Measurements from ENCODE around the gene S100A12.

The S100A12 gene

GRCh38 chr1:153368495-153368894, 6.9 kb downstream of the S100A12 start:
- DNase-seq (ENCODE audit: low spot score): no peak

- no peak for DNase-seq (ENCODE audit: low spot score)
Measured at GRCh38 chr1:153367090-153367489, 8.3 kb downstream of the S100A12 start.

- DNase-seq (ENCODE audit: low spot score): no peak
Measured at GRCh38 chr1:153366261-153366660, 9.2 kb downstream of the S100A12 start.

- DNase-seq (ENCODE audit: low spot score): no peak
Measured at GRCh38 chr1:153365696-153366095, 9.7 kb downstream of the S100A12 start.

- DNase-seq (ENCODE audit: low spot score): no peak
Measured at GRCh38 chr1:153364766-153365666, 10.4 kb downstream of the S100A12 start.

- no peak for DNase-seq (ENCODE audit: low spot score)
Measured at GRCh38 chr1:153364156-153364555, 11.3 kb downstream of the S100A12 start.

GRCh38 chr1:153363641-153364040, 11.8 kb downstream of the S100A12 start:
- DNase-seq (ENCODE audit: low spot score): no peak

GRCh38 chr1:153362187-153362775, 13.1 kb downstream of the S100A12 start:
- no peak for DNase-seq (ENCODE audit: low spot score)

GRCh38 chr1:153361480-153362109, 13.8 kb downstream of the S100A12 start:
- DNase-seq (ENCODE audit: low spot score): no peak

- DNase-seq (ENCODE audit: low spot score): no peak
Measured at GRCh38 chr1:153360592-153361479, 14.6 kb downstream of the S100A12 start.

- DNase-seq (ENCODE audit: low spot score): no peak
Measured at GRCh38 chr1:153360190-153360589, 15.2 kb downstream of the S100A12 start.

GRCh38 chr1:153359241-153359640, 16.2 kb downstream of the S100A12 start:
- DNase-seq (ENCODE audit: low spot score): no peak

- no peak for DNase-seq (ENCODE audit: low spot score)
Measured at GRCh38 chr1:153358691-153358975, 16.8 kb downstream of the S100A12 start.

- no peak for DNase-seq (ENCODE audit: low spot score)
Measured at GRCh38 chr1:153357853-153358690, 17.3 kb downstream of the S100A12 start, which contains the start of gene S100A9. S100A9 (plus strand) TSS chr1:153357854; CDS start chr1:153358284, 430 bp downstream.

- no peak for DNase-seq (ENCODE audit: low spot score)
Measured at GRCh38 chr1:153357076-153357852, 18.2 kb downstream of the S100A12 start.

GRCh38 chr1:153356392-153357075, 18.9 kb downstream of the S100A12 start:
- DNase-seq (ENCODE audit: low spot score): no peak

- DNase-seq (ENCODE audit: low spot score): peak; percentile 64
Measured at GRCh38 chr1:153355445-153356071, 19.9 kb downstream of the S100A12 start.

- DNase-seq (ENCODE audit: low spot score): no peak
Measured at GRCh38 chr1:153354515-153355193, 20.8 kb downstream of the S100A12 start.

Data from SW480 (cell line).